ENCODE data around the gene OR10C1.

The OR10C1 gene

DNA sequence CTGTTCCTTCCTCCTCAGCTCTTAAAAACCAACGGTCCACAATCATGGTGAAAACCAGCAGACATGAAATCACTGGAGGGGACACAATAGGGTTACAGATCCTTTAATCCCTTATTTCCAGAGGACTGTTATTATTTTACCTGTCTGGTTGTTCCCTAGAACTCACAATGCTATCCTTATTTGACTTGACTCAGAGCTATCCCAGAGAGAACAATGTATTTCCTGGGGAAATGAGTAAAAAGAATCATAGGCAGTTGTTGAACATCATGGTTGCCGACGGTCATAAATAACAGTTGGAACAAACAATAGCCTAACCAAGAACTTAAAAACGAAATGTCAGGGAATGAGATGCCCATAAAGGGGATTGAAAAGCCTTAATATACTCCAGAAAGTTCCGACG lies 27.1 kb downstream of the OR10C1 start:
- in situ Hi-C loops (cut with MboI; ENCODE audit: low pct_unique_long_range_greater_than_20kb, low sequenced_read_pairs) = no loop called here
- no peak for DNase-seq

DNA sequence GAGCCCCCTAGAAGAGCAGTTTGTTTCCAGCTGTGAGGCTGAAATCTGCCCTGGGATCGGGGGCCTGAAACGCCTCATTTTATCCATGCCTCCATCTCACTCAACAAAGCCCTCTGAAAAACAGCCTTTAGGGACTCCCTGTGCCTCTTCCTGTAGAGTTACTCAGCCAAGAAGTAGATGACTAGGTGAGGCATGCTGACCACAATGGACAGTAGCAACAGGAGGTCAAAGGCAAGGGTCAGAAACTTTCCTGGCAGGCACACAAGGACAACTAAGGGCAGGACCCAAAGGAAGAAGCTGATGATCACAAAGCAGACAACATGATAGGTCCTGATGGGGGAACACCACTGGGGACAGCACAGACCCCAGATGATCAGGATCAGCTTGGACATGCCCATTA lies 35.9 kb downstream of the OR10C1 start:
- in situ Hi-C loops (cut with MboI; ENCODE audit: low pct_unique_long_range_greater_than_20kb, low sequenced_read_pairs) = no loop called here

DNA sequence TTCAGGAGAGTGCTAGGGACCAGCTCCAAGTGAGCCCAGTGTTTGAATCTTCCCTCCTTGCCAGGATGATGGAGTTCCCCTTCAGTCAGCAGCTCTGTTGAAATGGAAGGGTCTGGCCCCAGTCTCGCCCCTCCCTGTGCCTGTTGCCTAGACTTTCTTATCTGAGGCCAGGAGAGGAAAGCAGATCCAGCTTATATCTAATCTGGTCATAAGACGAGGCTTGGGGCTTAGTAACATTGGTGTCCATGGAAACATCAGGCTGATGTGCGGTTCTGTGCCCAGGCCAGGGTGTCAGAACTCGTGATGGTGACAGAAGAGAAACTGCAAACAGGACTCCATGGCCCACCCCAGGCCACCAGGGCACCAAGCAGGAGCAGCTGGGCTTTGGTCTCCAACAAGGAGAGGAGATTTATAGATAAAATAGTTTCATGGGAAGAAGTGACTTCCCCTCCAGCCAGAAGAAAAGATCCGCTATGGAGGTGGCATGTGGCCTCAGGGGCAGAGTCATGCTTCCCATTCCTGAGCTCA lies 38.9 kb downstream of the OR10C1 start:
- no peak for DNase-seq
- in situ Hi-C loops (cut with MboI; ENCODE audit: low pct_unique_long_range_greater_than_20kb, low sequenced_read_pairs) = no loop called here

More for the DNA sequence above, 35.9 kb downstream of the OR10C1 start:
- DNase-seq = no peak

DNA sequence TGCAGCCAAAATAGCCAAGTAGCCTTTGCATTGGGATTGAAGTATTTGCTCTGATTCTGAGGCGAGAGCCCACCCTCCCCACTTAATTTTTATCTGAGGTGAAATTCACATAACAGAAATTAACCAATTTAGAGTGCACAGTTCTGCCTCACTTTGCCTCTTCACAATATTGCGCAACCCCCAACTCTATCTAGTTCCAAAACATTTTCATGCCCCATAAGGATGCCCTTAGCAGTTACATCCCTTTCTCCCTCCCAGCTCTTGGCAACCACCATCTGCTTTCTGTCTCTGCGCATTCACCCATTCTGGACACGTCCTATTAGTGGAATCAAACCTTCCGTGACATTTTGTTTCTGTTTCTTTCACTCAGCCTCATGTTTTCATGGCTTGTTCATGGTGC lies 39.6 kb downstream of the OR10C1 start:
- no peak for DNase-seq
- in situ Hi-C loops (cut with MboI; ENCODE audit: low pct_unique_long_range_greater_than_20kb, low sequenced_read_pairs) = no loop called here

DNA sequence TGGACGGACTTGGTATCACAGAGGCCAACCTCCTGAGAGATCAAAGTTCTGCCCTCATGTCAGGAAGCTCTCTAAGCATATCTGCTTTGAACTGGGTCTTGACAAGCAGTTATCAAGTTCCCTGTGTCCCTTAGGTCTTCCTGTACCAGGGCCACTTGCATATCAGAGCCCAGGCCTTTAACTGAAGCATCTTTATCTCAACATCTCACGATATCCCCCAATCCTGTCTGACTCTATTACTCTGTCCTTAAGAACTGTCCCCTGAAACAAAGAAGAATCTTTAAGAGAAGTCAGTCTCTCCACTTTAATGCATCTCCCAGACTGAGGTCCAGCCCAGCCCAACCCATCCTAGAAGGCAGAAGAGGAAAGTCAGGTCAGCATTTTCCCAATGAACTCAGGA lies 40.5 kb downstream of the OR10C1 start:
- no peak for DNase-seq
- in situ Hi-C loops (cut with MboI; ENCODE audit: low pct_unique_long_range_greater_than_20kb, low sequenced_read_pairs) = no loop called here

DNA sequence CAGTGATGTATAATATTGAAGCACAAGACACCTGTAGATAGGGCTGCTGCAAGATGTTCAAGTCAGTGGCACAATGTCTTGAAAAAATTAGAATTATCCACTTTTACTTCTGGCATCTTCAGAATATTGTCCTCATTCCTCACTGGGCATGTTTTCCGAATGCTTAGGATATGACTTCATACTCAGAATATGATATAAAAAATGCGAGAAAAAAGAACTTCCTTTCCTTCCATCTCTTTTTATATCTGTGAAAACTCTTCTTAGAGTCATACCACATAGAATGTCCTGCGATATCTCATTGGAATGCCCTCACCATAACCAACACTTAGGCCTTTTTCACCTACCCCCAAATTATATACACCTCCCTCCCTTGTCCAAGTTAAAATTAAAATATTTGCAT lies 44.1 kb downstream of the OR10C1 start:
- in situ Hi-C loops (cut with MboI; ENCODE audit: low pct_unique_long_range_greater_than_20kb, low sequenced_read_pairs) = no loop called here
- DNase-seq = no peak

DNA sequence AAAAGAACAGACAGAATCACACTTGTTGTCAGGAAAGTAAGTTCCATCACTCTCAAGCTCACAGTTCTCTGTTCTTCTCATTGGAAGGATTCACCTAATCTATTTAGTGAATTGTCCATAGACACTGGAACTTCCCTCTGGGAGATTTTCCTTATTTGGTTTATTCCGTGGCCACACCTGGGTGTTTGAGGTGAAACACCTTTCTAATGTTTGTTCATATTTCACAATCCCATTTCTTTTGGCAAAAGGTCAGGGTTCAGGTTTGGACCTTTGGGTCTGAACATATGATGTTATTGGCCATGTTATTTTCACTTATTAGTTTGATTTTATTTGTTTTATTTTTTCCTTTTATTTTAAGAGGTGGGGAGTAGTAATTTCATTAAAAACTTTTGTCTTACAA lies 44.6 kb downstream of the OR10C1 start:
- in situ Hi-C loops (cut with MboI; ENCODE audit: low pct_unique_long_range_greater_than_20kb, low sequenced_read_pairs) = no loop called here
- no peak for DNase-seq

DNA sequence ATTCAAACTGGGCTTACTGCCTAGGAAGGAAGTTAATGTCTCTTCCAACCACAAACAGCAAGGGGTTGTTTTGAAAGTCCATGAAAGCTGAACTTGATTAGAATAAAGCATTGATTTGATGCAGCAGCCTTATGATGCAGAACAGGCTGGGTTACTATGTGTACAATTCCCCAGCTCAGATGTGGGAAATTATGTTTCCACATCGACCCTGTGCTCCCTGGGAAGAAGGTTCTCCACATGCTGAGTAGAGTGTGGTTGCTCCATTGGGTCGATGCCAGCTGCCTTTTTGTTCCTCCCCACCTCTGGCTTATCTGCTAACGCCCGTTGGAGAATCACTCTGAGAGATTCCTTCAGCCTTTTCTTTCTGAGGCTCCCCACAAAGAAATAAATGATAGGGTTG lies 47.5 kb downstream of the OR10C1 start:
- in situ Hi-C loops (cut with MboI; ENCODE audit: low pct_unique_long_range_greater_than_20kb, low sequenced_read_pairs) = no loop called here
- DNase-seq = peak; percentile 25

DNA sequence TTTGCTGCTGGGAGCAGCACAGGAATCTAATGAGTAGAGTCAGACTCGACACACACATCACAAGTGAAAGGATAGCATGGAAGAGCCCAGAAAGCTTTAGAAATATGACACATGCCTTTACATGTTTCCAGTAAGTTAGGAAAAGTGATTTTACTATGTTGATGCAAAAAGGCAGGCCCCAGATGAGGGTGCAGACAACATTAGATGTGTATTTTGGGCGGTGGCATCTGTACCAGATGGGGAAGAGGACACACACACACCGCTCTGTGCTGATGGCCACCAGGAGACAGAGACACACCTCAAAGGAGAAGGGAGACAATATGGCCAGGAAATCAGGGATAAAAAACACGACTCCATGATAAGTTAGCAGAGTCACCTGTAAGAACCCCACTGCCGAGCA lies 48.0 kb downstream of the OR10C1 start:
- DNase-seq = no peak
- in situ Hi-C loops (cut with MboI; ENCODE audit: low pct_unique_long_range_greater_than_20kb, low sequenced_read_pairs) = no loop called here

DNA sequence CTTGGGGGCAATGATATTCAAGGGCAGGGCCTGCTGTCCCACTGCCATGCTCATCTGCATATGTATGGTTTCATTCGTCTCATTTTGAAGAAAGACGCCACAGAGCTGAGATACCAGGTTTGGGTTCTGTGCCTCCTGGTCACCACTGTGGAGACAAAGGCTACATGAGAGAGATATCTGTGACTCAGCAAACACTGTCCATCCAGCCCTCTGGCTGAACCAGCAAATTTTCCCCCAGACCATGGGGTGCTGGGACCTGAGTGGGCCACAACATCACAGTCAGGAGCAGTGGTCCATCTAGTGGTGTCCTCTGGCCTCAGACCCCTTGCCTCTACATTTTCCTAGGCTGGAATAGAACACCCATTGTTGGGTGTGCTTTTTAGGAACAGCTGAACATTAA lies 48.6 kb downstream of the OR10C1 start, which contains the start of gene MAS1L:
TSS of gene MAS1L (minus strand) at position 297 of the 400 bp plus-strand sequence. CDS start at position 243, 54 bp downstream.
- DNase-seq = no peak
- in situ Hi-C loops (cut with MboI; ENCODE audit: low pct_unique_long_range_greater_than_20kb, low sequenced_read_pairs) = no loop called here

DNA sequence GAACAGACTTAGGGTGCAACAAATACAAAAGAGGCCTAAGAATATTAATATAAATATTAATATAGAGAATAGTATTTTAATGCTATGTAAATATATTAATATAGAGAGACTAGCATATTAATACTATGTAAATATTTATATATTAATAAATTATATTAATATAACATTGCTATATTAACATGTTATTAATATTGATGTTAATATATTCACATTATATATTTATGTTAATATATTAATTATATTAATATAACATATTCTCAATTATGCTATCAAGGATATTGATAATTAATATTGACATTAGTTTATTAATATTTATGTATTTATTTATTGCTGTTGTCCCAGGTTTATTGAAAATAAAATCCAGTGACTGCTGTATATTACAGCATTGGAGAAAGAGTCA lies 49.8 kb downstream of the OR10C1 start:
- in situ Hi-C loops (cut with MboI; ENCODE audit: low pct_unique_long_range_greater_than_20kb, low sequenced_read_pairs) = no loop called here
- no peak for DNase-seq

DNA sequence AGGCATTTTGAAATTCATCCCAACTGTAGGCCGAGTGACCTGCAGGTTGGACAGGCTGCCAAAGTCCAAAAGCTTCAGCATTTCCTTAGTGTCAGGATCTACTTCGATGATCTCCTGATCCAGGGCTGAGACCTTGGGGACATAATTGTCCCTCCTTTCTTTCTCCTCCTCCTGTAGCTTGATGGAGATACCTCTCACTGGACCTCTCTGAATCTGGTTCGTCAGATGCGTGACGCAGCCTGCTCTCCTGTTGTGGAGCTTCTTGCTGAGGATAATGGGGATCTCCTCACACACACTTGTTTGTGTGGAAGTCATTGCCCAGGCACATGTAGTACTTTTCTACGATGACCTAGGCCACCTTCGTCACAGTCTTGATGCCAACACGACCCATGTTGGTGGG lies 50.2 kb downstream of the OR10C1 start:
- DNase-seq = peak; percentile 27
- in situ Hi-C loops (cut with MboI; ENCODE audit: low pct_unique_long_range_greater_than_20kb, low sequenced_read_pairs) = no loop called here

DNA sequence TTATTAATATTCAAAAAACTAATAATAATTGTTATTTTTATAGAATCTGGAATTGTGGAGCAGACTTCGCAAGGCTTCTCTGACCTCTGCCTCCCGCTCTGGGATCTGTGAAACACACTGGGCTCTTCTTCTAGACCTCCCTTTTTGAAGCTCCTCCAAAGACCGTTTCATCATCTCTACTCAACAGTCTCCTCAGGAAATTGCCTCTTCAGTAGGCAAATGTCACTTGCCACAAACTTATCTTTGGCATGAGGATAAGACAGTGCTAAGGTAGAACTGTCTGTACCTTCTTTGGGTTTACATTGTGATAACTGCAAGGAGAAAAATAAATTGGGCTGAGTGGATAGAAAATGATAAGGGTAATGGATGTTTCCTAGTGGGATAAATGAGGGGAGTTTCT lies 50.9 kb downstream of the OR10C1 start:
- peak; percentile 71 for DNase-seq
- in situ Hi-C loops (cut with MboI; ENCODE audit: low pct_unique_long_range_greater_than_20kb, low sequenced_read_pairs) = no loop called here

DNA sequence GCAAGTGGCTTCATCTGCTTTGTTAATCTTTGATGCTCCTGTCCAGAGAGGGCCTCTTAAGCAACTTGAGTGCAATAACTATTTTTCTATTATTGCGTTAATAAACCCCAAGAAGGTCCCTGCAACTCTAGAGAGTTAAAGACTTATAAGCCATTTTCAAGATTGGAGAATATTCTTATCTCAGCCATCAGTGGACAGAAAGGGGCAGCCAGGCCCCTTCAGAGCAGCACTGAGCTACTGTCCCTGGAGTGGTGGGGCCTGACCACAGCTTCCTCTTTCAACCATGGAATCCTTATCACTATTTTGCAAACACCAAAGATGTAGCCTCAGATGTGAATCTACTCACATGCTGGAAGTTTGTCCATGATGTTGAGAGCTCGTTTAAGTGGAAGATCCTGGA lies 51.4 kb downstream of the OR10C1 start:
- peak; percentile 94 for DNase-seq
- in situ Hi-C loops (cut with MboI; ENCODE audit: low pct_unique_long_range_greater_than_20kb, low sequenced_read_pairs) = no loop called here

Data from KBM-7 (cell line).